ENCODE data around the gene FCN1. TPM values are rescaled to one million over a fixed set of nuclear protein-coding genes. Genes with fewer than 3 reads are reported as not detected.

The FCN1 gene
- total RNA-seq, 1 experiment from 2014 or later: not detected

DNA sequence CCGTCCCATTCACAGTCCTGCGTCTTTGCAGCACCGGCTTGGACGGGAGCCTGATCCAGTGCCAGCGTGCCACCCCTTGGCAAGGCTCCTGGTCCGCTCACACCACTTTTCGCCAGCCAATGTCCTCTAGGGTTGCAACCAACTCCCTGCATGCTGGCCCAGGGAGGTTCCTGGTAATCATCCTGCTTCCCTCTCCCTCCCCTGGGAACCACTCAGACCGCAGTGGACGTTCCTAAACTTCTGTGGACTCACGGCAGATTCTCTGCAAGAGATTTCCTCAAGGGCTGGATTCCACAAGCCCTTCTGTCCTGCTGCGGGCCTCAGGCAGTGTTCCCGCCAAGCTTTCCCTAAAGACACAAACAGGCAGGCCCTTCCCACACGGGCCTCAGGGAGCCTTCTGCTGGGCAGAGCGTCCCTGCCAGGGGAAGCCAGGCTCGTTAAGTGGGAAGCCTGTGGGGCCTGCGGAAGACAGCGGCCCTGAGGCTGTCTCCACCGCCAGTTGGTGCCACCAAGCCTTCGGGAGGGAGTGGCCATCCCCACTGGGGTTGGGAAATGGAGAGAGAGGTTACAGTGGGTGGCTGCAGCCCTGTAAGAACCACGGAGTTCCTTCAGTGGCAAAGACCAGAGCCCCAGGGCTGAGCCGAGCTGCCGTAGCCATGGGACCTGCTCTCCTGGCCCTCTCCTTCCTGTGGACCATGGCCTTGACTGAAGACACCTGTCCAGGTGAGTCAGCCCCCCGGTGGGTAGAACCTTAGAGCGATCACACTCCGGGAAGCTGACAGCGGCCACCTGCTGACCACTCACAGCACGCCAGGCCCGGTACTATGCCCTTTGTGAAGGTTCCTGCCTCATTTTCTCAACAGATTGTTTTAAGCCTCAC is 53.5 kb downstream of the FCN1 start:
- POLR2A ChIA-PET (ENCODE audit: unreplicated experiment): no interaction called here
- H3K9me2 ChIP-seq (replicated peaks; ENCODE audit: low read length): no peaks in the 10 kb centered on the region
- no peaks in the 10 kb centered on the region for H3K4me1 ChIP-seq (ENCODE audit: insufficient read depth, low read length)
- H2AFZ ChIP-seq (ENCODE audit: low read length): no peak overlapping the region
- no peak overlapping the region for H3K4me3 ChIP-seq (ENCODE audit: low read length)
- H3K36me3 ChIP-seq (ENCODE audit: low read depth, low read length): no peaks in the 10 kb centered on the region
- CTCF ChIA-PET: no interaction called here
- H4K20me1 ChIP-seq (ENCODE audit: low read length): no peaks in the 10 kb centered on the region
- no peaks in the 10 kb centered on the region for H3K27me3 ChIP-seq (ENCODE audit: low read length)
- no peaks in the 10 kb centered on the region for H3F3A ChIP-seq (ENCODE audit: low read length, unreplicated experiment)
- no peaks in the 10 kb centered on the region for H3K79me2 ChIP-seq (ENCODE audit: low read length)
- ATAC-seq (no peak), DNase-seq (no peak)
- TF ChIP-seq CTCF (conservative IDR thresholded peaks at IDR 0.05; ENCODE audit: low read depth, low read length) (no peak), EZH2phosphoT487 (IDR thresholded peaks at IDR 0.05; ENCODE audit: borderline replicate concordance, low read length) (no peak), EZH2 (IDR thresholded peaks at IDR 0.05; ENCODE audit: low read length, unreplicated experiment) (no peak)
- no peak overlapping the region for H3K27ac ChIP-seq (ENCODE audit: low read length)
- intact Hi-C loops (cut with micrococcal nuclease): no loop called here
- H3K4me2 ChIP-seq (ENCODE audit: low read length): no peak overlapping the region
- no peak overlapping the region for H3K9ac ChIP-seq (ENCODE audit: low read length)
- BruUV-seq (replicated peaks): no TSS peak
- no peaks in the 10 kb centered on the region for H3K9me3 ChIP-seq (ENCODE audit: low read length)

DNA sequence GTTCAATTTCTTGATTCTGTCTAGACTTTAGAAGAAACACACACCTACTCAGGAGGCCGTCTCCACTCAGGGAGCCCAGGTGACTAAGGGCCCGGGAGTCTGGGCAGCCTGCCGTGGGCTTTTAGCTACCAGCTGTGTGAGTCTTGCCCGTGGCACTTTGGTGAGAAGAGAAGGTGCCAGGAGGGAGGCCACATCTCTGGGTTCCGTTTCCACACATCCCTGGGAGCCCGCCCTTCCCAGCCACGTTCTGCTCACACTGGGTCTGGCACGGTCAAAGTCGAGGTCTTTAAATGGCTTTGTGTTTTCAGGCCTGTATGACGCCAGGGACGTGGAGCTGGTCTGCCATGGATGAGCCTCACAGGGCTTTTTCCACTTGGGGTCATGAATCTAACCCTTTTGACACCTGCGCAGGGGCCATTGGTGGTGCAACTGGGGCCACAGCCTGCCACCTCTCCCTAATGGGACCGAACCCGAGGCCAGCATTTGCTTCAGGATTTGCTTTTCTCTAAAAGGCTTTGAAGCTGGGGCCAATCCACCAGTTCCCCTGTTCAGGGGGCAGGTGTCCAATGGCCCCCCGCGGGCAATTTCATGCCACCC is 54.3 kb downstream of the FCN1 start:
- CTCF ChIA-PET: no interaction called here
- no peak for ATAC-seq

More for the DNA sequence above, 54.3 kb downstream of the FCN1 start:
- no peaks in the 10 kb centered on the region for H3F3A ChIP-seq (ENCODE audit: low read length, unreplicated experiment)
- BruUV-seq (replicated peaks): no TSS peak
- no peak overlapping the region for H3K4me3 ChIP-seq (ENCODE audit: low read length)
- H3K36me3 ChIP-seq (ENCODE audit: low read depth, low read length): no peaks in the 10 kb centered on the region
- H3K27ac ChIP-seq (ENCODE audit: low read length): no peak overlapping the region
- no peak for TF ChIP-seq EZH2phosphoT487 (IDR thresholded peaks at IDR 0.05; ENCODE audit: borderline replicate concordance, low read length)
- no peak for TF ChIP-seq EZH2 (IDR thresholded peaks at IDR 0.05; ENCODE audit: low read length, unreplicated experiment)
- no peak for TF ChIP-seq CTCF (conservative IDR thresholded peaks at IDR 0.05; ENCODE audit: low read depth, low read length)
- no peaks in the 10 kb centered on the region for H3K9me3 ChIP-seq (ENCODE audit: low read length)
- no peaks in the 10 kb centered on the region for H4K20me1 ChIP-seq (ENCODE audit: low read length)
- H3K4me1 ChIP-seq (ENCODE audit: insufficient read depth, low read length): no peaks in the 10 kb centered on the region
- no peak overlapping the region for H3K4me2 ChIP-seq (ENCODE audit: low read length)
- H2AFZ ChIP-seq (ENCODE audit: low read length): no peak overlapping the region
- H3K9me2 ChIP-seq (replicated peaks; ENCODE audit: low read length): no peaks in the 10 kb centered on the region
- intact Hi-C loops (cut with micrococcal nuclease): no loop called here
- no peaks in the 10 kb centered on the region for H3K27me3 ChIP-seq (ENCODE audit: low read length)
- H3K9ac ChIP-seq (ENCODE audit: low read length): no peak overlapping the region
- H3K79me2 ChIP-seq (ENCODE audit: low read length): no peaks in the 10 kb centered on the region
- POLR2A ChIA-PET (ENCODE audit: unreplicated experiment): no interaction called here
- DNase-seq: no peak
